ENCODE measurements around the gene CREB5. TPM values are rescaled to one million over a fixed set of nuclear protein-coding genes. Genes with fewer than 3 reads are reported as not detected.

CREB5 gene
- total and polyA plus RNA-seq, 2 of the 8 experiments (the other 6 are each of a cell fraction or from before 2014, with no cell fraction given): 2.4 to 2.7 TPM

DNA sequence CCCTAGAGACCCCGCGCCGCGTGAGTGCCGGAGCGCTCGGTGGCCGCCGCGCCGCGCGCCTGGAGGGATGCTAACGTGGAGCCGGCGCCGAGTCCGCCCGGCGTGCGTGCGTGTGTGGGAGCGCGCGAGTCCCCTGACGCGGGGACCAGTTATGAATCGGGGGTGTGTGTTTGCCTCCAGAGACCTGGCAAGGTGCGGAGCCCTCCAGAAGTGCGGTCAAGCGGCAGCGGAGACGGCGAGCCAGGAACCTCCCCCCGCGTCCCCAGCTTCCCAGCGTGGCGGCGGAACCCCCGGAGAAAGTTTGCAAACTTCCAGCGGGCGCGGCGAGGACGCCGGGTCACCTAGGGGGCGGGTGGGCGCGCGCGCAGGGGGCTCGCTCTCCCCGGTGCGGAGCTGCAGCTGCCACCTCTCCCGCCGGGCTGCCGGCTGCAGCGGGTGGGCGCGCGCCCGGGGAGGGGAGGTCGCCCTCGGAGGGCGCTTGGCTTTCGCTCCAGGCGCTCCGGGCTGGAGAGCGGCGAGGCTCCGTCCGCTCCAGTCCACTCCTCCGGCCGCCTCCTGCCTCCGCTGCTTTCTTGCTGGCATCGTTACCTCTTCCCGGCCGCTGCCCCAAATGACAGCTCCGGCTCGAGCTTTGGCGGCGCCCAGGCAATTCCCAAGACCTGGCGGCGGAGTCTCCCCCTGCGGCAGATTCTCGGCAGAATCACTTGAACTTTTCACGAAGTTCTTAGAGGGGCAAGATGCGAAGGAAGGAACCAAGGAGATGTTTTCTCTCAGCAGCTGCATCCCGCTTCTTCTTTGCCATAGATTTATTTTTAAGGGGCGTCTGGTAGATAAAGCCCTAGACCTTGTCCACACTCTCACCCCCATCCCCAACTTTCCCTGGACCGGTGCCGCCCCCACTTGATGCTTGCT is 2.3 kb upstream of the CREB5 start:
- no peak for FAIRE-seq
- H3K9ac ChIP-seq (replicated peaks in 1 of 4; ENCODE audit: extremely low read depth in 1 of 4, low read depth in 3 of 4, low read length in 3 of 4): peak overlapping the region in 3 of 4 experiments; percentile 8 to 48 (median 48); a peak in 6 of 7 replicates
- peaks cover 26% of the 10 kb centered on the region for H3K23me2 ChIP-seq (ENCODE audit: low read depth, low read length)
- no peaks in the 10 kb centered on the region for H3K36me3 ChIP-seq (ENCODE audit: control insufficient read depth in 2 of 4, insufficient read depth in 4 of 4, low read length in 3 of 4)
- H3K4me2 ChIP-seq (ENCODE audit: insufficient read depth in 1 of 2, low read depth in 2 of 2, low read length in 2 of 2): peak overlapping the region; percentile 92 to 94
- 1% methylated on average over 54 of the region's 92 CpGs; no CpG with 5 or more reads in 1 of the 2 experiments for WGBS, 2 experiments (ENCODE audit: extremely low coverage in 1 of 2, insufficient coverage in 1 of 2, insufficient read length in 1 of 2, insufficient replicate concordance in 2 of 2, low coverage in 1 of 2, low lambda C conversion rate in 2 of 2, missing lambda C conversion rate in 1 of 2)
- no peak overlapping the region for H2BK20ac ChIP-seq (ENCODE audit: low read length)
- peak in 1 of 2 experiments; percentile 69 for DNase-seq (ENCODE audit: low read depth in 1 of 2, low spot score in 2 of 2)
- peak overlapping the region; percentile 55 to 76 (median 73) for H3K4me3 ChIP-seq (ENCODE audit: extremely low read depth in 1 of 4, insufficient read depth in 2 of 4, low read depth in 3 of 4, low read length in 4 of 4)
- H3K18ac ChIP-seq (ENCODE audit: extremely low read depth, low read length): no peak overlapping the region
- no peaks in the 10 kb centered on the region for H3K9me3 ChIP-seq (ENCODE audit: insufficient read depth in 2 of 2, low read depth in 1 of 2, low read length in 1 of 2)
- H2AFZ ChIP-seq (ENCODE audit: low read length): peak overlapping the region; percentile 77; the same call in 1 of the 2 replicates
- H4K20me1 ChIP-seq (replicated peaks in 1 of 2; ENCODE audit: control insufficient read depth in 1 of 2, insufficient read depth in 2 of 2, low read length in 2 of 2): peaks cover 3% of the 10 kb centered on the region in 2 experiments
- no peak overlapping the region for H3K4ac ChIP-seq (replicated peaks; ENCODE audit: insufficient read length, low read depth, low read length)
- no peaks in the 10 kb centered on the region for H3K79me1 ChIP-seq (ENCODE audit: low read depth, low read length)
- peaks cover 19 to 55% (median 43%) of the 10 kb centered on the region in 4 experiments for H3K27me3 ChIP-seq (replicated peaks in 1 of 4; ENCODE audit: control insufficient read depth in 3 of 4, extremely low read depth in 1 of 4, insufficient read depth in 3 of 4, low read length in 3 of 4)
- peaks cover 0 to 11% (median 3%) of the 10 kb centered on the region in 4 experiments; a peak in 4 of 7 replicates for H3K4me1 ChIP-seq (replicated peaks in 1 of 4; ENCODE audit: control insufficient read depth in 3 of 4, insufficient read depth in 4 of 4, low read length in 3 of 4)
- H2BK5ac ChIP-seq (ENCODE audit: low read depth, low read length): no peak overlapping the region
- peak overlapping the region; percentile 68; the same call in 1 of the 2 replicates for H4K8ac ChIP-seq (ENCODE audit: extremely low read depth, insufficient read depth, low read length)
- H3K79me2 ChIP-seq (ENCODE audit: control insufficient read depth in 1 of 2, insufficient read depth in 2 of 2, low read length in 2 of 2): no peaks in the 10 kb centered on the region
- H2AK5ac ChIP-seq (ENCODE audit: low read depth, low read length): no peak overlapping the region
- no peak overlapping the region for H3K23ac ChIP-seq (ENCODE audit: insufficient read length)
- CTCF ChIA-PET (ENCODE audit: partially characterized antibody): interaction anchor here (0.8 to 2.1 kb wide), 6 partner anchors 45 to 212 kb away, joined by 3 to 6 read pairs (median 4); no protein-coding TSS in a partner anchor
- H4K5ac ChIP-seq (ENCODE audit: insufficient read length, low read depth, low read length): no peak overlapping the region
- POLR2A ChIA-PET (ENCODE audit: partially characterized antibody): no interaction called here
- H3K14ac ChIP-seq (ENCODE audit: insufficient read length): no peak overlapping the region
- H4K91ac ChIP-seq (replicated peaks; ENCODE audit: insufficient read length, low read length): no peak overlapping the region
- H2BK120ac ChIP-seq (replicated peaks; ENCODE audit: low read depth, low read length): no peak overlapping the region
- no peak overlapping the region for H3K27ac ChIP-seq (ENCODE audit: low read depth, low read length)
- H2BK12ac ChIP-seq (ENCODE audit: low read depth, low read length): no peak overlapping the region
- H2BK15ac ChIP-seq (ENCODE audit: low read length): no peak overlapping the region
- no peak overlapping the region for H3K56ac ChIP-seq (replicated peaks; ENCODE audit: insufficient read length, low read depth, low read length)
- TF ChIP-seq HDAC2 (IDR thresholded peaks at IDR 0.05; ENCODE audit: borderline replicate concordance in 1 of 2, low read depth in 2 of 2, low read length in 2 of 2): peak; percentile 16 to 73; a peak in 1 of 4 replicates
- TF ChIP-seq, protein P1, sequence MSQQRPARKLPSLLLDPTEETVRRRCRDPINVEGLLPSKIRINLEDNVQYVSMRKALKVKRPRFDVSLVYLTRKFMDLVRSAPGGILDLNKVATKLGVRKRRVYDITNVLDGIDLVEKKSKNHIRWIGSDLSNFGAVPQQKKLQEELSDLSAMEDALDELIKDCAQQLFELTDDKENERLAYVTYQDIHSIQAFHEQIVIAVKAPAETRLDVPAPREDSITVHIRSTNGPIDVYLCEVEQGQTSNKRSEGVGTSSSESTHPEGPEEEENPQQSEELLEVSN (IDR thresholded peaks at IDR 0.05): peak; percentile 29; the same call in 1 of the 2 replicates
- 0 out of 2 replicates have a peak, but pooled peaks have one; percentile 21 for TF ChIP-seq GABPA (IDR thresholded peaks at IDR 0.05; ENCODE audit: borderline replicate concordance, insufficient read depth, low read length)
- no peak for TF ChIP-seq JUND (IDR thresholded peaks at IDR 0.05; ENCODE audit: low read length)
- peak; percentile 55 for TF ChIP-seq EZH2 (IDR thresholded peaks at IDR 0.05; ENCODE audit: low read depth, low read length, severe bottlenecking)
- peak; percentile 86 for TF ChIP-seq SAP30 (IDR thresholded peaks at IDR 0.05; ENCODE audit: insufficient read depth, insufficient replicate concordance, low read length)
- TF ChIP-seq CTBP2 (IDR thresholded peaks at IDR 0.05; ENCODE audit: borderline replicate concordance, insufficient read depth, insufficient read length, low read length): peak; percentile 25
- TF ChIP-seq KDM5A (IDR thresholded peaks at IDR 0.05; ENCODE audit: low read length): no peak
